GM12878 (cell line): ENCODE data around the gene HK3. TPM values are rescaled to one million over a fixed set of nuclear protein-coding genes. Genes with fewer than 3 reads are reported as not detected.

Experiments
- ATAC-seq: fragments of 200-7000 bp; cut with Tn5 transposase; 3 replicates; pipeline ENCODE4 v1.9.1; 2020; ENCODE audit warnings: mild to moderate bottlenecking, moderate library complexity
- BruUV-seq: library from RNA; stranded (reverse); fragments of 400-500 nt; replicated peaks from 2 replicates; lab custom pipeline; 2021; lab: Mats Ljungman, UMichigan
- CTCF ChIA-PET: fragments of 300-600 bp; sonication (Branson Sonifier 250); formaldehyde crosslinking; extraction: SDS; loops from one replicate; lab custom pipeline; 2021; ENCODE audit warnings: inconsistent platforms; lab: Yijun Ruan, JAX
- POLR2A ChIA-PET: fragments of 350-600 bp; formaldehyde crosslinking; extraction: SDS; loops from one replicate; lab custom pipeline; 2021; ENCODE audit warnings: inconsistent platforms; lab: Charles Lee
- RAD21 ChIA-PET: fragments of 300-600 bp; sonication (Branson Sonifier 250); formaldehyde crosslinking; loops from one replicate; lab custom pipeline; 2023; ENCODE audit warnings: antibody characterized with exemption; ENCODE audit not compliant: unreplicated experiment; lab: Charles Lee
- SMC1A ChIA-PET: fragments of 300-600 bp; sonication (Branson Sonifier 250); formaldehyde crosslinking; loops from one replicate; lab custom pipeline; 2023; ENCODE audit not compliant: unreplicated experiment, uncharacterized antibody; lab: Charles Lee
- DNase-seq: peaks from one replicate; pipeline ENCODE4 v3.0.0-alpha.2; 2011; ENCODE audit warnings: low read depth, low spot score
- FAIRE-seq: peaks from 3 replicates; lab custom pipeline; 2011; peaks lifted over from hg19 to GRCh38; lab: Jason Lieb, UNC
- H2AFZ ChIP-seq: 2 replicates; pipeline ENCODE4 v1.6.0; 2011; ENCODE audit warnings: low read depth, low read length, control low read depth; ENCODE audit not compliant: control insufficient read depth
- H3K27ac ChIP-seq: 2 replicates; pipeline ENCODE4 v1.5.1; 2011; ENCODE audit warnings: control low read depth; ENCODE audit not compliant: control insufficient read depth, insufficient read depth
- H3K27me3 ChIP-seq, 2 experiments: replicated peaks in 1 of 2; 2 replicates each; pipeline versions ENCODE4 v1.6.0 to v1.6.1; 2011; ENCODE audit warnings: low read length in 1 of 2; ENCODE audit not compliant: control insufficient read depth in 2 of 2, insufficient read depth in 2 of 2
- H3K36me3 ChIP-seq, 2 experiments: 2 replicates each; pipeline ENCODE4 v1.5.1; 2011; ENCODE audit warnings: low read length in 1 of 2; ENCODE audit not compliant: control insufficient read depth in 2 of 2, insufficient read depth in 2 of 2
- H3K4me1 ChIP-seq: 2 replicates; pipeline ENCODE4 v1.6.1; 2011; ENCODE audit warnings: mild to moderate bottlenecking, low read length, moderate library complexity, mixed read lengths; ENCODE audit not compliant: control insufficient read depth, insufficient read depth
- H3K4me2 ChIP-seq: 2 replicates; pipeline ENCODE4 v1.6.0; 2011; ENCODE audit warnings: control low read depth; ENCODE audit not compliant: control insufficient read depth, insufficient read depth
- H3K4me3 ChIP-seq: fragments of 200-600 bp; sonication (generic); 2 replicates; pipeline ENCODE4 v1.5.1; 2016
- H3K79me2 ChIP-seq: 2 replicates; pipeline ENCODE4 v1.6.0; 2011; ENCODE audit warnings: low read length; ENCODE audit not compliant: control insufficient read depth, insufficient read depth
- H3K9ac ChIP-seq: 2 replicates; pipeline ENCODE4 v1.8.0; 2011; ENCODE audit warnings: low read length, control low read depth, mixed read lengths; ENCODE audit not compliant: control insufficient read depth, insufficient read depth
- H3K9me3 ChIP-seq: replicated peaks from 3 replicates; pipeline ENCODE4 v1.5.1; 2011; ENCODE audit warnings: mild to moderate bottlenecking, low read length; ENCODE audit not compliant: control insufficient read depth, insufficient read depth
- H4K20me1 ChIP-seq: 2 replicates; pipeline ENCODE4 v1.6.0; 2011; ENCODE audit not compliant: control insufficient read depth, insufficient read depth
- E4F1 ChIP-seq: fragments of 450-650 bp; IDR thresholded peaks from 2 replicates; pipeline ENCODE4 v1.6.1; 2018; ENCODE audit warnings: borderline replicate concordance, mild to moderate bottlenecking; ENCODE audit not compliant: partially characterized antibody
- EZH2 ChIP-seq: IDR thresholded peaks from 2 replicates; pipeline ENCODE4 v1.6.1; 2012; ENCODE audit warnings: low read depth, mild to moderate bottlenecking, control low read depth, inconsistent platforms, low read length, borderline replicate concordance; ENCODE audit not compliant: control insufficient read depth
- FOXM1 ChIP-seq: IDR thresholded peaks from 2 replicates; pipeline ENCODE4 v1.6.1; 2012; ENCODE audit warnings: low read depth, mild to moderate bottlenecking, inconsistent platforms, low read length, moderate library complexity
- IKZF2 ChIP-seq, 2 experiments: fragments of 450-650 bp; IDR thresholded peaks; 2 replicates each; pipeline ENCODE4 v1.6.1; 2017; ENCODE audit warnings: mild to moderate bottlenecking in 2 of 2, moderate library complexity in 2 of 2
- NR2C1 ChIP-seq: fragments of 450-650 bp; IDR thresholded peaks from 2 replicates; pipeline ENCODE4 v1.6.1; 2017; ENCODE audit warnings: antibody characterized with exemption, mild to moderate bottlenecking, moderate library complexity
- NR2C2 ChIP-seq: IDR thresholded peaks from 2 replicates; pipeline ENCODE4 v1.6.1; 2011; ENCODE audit warnings: borderline replicate concordance, low read depth; ENCODE audit not compliant: control insufficient read depth, insufficient read length
- POLR2AphosphoS2 ChIP-seq: IDR thresholded peaks from 2 replicates; pipeline ENCODE4 v1.6.1; 2011; ENCODE audit warnings: low read depth, mild to moderate bottlenecking, low read length, improper control_type of control experiment, moderate library complexity
- ZNF217 ChIP-seq: fragments of 450-650 bp; IDR thresholded peaks from 2 replicates; pipeline ENCODE4 v1.6.1; 2017; ENCODE audit warnings: antibody characterized with exemption, mild to moderate bottlenecking
- ZNF622 ChIP-seq: fragments of 450-650 bp; IDR thresholded peaks from 2 replicates; pipeline ENCODE4 v1.6.1; 2017; ENCODE audit warnings: mild to moderate bottlenecking, inconsistent platforms
- WGBS: methylation state at CpG from one replicate; pipeline ENCODE4 v1.1.6; 2016; ENCODE audit warnings: low lambda C conversion rate; ENCODE audit not compliant: insufficient replicate concordance, insufficient coverage; ENCODE audit errors: missing lambda C conversion rate; 5-methylcytosine and 5-hydroxymethylcytosine counted together
- in situ Hi-C: fragments of 300-500 bp; cut with MboI; formaldehyde crosslinking; loops from 9 replicates; pipeline ENCODE4 v1.14.3; 2018; ENCODE audit warnings: mixed read lengths
- intact Hi-C: fragments of 100-400 bp; cut with micrococcal nuclease; formaldehyde crosslinking; loops from one replicate; pipeline ENCODE4 v1.14.2; 2022; ENCODE audit not compliant: unreplicated experiment
- polyA plus RNA-seq, 11 experiments: library from polyadenylated mRNA; depleted of rRNA in 4 of 11; unstranded in 6 of 11; stranded (reverse) in 5 of 11; fragments of >200 nt; fragmentation: Nextera tagmentation in 4 of 11; fragmentation: Illumina TruSeq in 1 of 11; extraction: Ambion mirVana in 4 of 11; extraction: Trizol in 1 of 11; gene quantifications; 1 replicate in 1 of 11; 2 replicates in 10 of 11; pipeline versions ENCODE4 v1.2.1 to v1.2.3, GENCODE V29; 2011 to 2016; ENCODE audit warnings: inconsistent platforms in 2 of 11, missing spikeins in 2 of 11, low read depth in 1 of 11
- total RNA-seq, 4 experiments: library from RNA; depleted of rRNA in 3 of 4; stranded (reverse); fragments of >200 nt in 3 of 4; fragmentation: Illumina TruSeq in 1 of 4; extraction: Trizol in 1 of 4; gene quantifications; 2 replicates each; pipeline versions ENCODE4 v1.2.1 to v1.2.3, GENCODE V29; 2013 to 2021

HK3 gene
- total and polyA plus RNA-seq, 10 of the 15 experiments (the other 5 are each of a cell fraction or from before 2014, with no cell fraction given): 0.13 to 1.3 (median 0.26) TPM; not detected in 4

DNA sequence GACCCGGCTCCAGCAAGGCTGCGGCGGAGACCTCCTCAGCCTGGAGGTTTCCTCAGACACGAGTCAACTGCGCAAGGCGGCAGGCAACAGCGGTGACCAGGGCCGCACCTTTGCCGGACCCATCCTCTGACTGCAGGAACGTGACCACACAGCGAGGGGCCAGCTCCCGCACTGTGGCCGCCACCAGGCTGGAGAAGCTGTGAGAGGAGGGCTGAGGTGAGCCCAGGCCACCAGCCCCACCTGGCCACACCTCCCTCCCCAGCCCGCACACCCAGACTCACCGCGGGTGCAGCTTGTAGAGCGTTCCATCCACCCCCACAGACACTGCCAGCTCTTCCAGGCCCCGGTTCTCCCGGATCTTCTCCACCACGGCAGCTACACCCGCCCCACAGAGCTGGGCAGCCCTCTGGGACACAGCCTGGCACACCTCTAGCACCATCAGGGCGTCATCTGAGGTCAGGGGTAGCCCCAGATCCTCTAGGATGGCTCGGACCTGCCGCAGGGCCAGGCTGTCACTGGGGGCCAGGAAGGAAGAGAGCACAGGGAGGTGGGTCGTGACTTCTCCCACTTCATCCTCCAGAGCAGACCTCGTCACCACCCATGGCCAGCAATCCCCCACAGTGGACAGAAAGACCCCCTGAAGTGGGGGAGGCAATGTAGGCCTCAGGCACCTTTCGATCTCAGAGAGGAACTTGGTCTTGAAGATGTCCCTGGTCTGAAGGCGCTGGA is 18.0 kb downstream of the HK3 start:
- H2AFZ ChIP-seq: no peak overlapping the region
- POLR2A ChIA-PET: no interaction called here
- H4K20me1 ChIP-seq: no peaks in the 10 kb centered on the region
- 63% methylated on average over 27 of the region's 28 CpGs for WGBS
- ATAC-seq (no peak), DNase-seq (no peak), FAIRE-seq (no peak)
- no peaks in the 10 kb centered on the region for H3K9me3 ChIP-seq
- H3K27me3 ChIP-seq: peaks cover 0 to 4% of the 10 kb centered on the region in 2 experiments; a peak in 3 of 4 replicates
- in situ Hi-C loops: no loop called here
- H3K79me2 ChIP-seq: no peaks in the 10 kb centered on the region
- H3K9ac ChIP-seq: no peak overlapping the region
- no peak overlapping the region for H3K4me3 ChIP-seq
- RAD21 ChIA-PET: no interaction called here
- no peak overlapping the region for H3K4me2 ChIP-seq
- H3K27ac ChIP-seq: no peak overlapping the region
- H3K36me3 ChIP-seq: no peaks in the 10 kb centered on the region
- TF ChIP-seq ZNF622: no peak
- TF ChIP-seq EZH2: no peak
- TF ChIP-seq ZNF217: no peak
- TF ChIP-seq FOXM1: no peak
- H3K4me1 ChIP-seq: no peaks in the 10 kb centered on the region
- intact Hi-C loops: no loop called here
- CTCF ChIA-PET: no interaction called here
- SMC1A ChIA-PET: no interaction called here
- BruUV-seq: no TSS peak

DNA sequence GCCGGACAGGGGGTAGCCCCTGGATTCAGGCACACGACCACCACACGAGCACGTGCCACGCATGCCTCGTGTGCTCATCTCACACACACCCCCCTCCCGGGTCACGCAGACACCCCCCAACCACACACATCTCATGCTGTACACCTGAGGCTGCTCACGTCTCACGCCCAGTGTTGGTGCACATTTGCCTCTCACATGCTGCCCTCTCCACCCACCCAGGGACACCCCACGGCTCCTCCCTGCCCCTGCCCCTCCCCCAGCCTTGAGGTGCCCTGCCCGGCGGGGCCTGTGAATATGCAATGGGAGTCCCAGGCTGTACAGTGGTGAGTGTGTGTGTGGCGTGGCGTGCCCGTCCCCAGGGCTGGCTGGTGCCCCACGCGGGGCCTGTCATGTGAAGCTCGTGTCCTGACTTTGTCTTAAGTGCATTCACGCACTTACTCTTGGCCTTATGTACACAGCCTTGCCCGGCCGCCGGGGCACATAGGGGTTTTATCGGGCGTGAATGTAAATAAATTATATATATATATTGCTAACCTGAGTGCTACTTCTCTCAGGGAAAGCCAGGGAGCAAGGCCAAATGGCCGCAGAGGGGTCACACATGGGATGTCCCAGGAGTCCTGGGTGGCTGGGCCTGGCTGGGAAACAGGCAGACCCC is 18.7 kb downstream of the HK3 start:
- WGBS: 45% methylated on average over 24 of the region's 26 CpGs
- H3K36me3 ChIP-seq: no peaks in the 10 kb centered on the region
- ChIA-PET CTCF (no interaction called here), POLR2A (no interaction called here), SMC1A (no interaction called here), RAD21 (no interaction called here)
- no peaks in the 10 kb centered on the region for H3K79me2 ChIP-seq
- no peak overlapping the region for H3K4me3 ChIP-seq
- H3K4me2 ChIP-seq: no peak overlapping the region
- H4K20me1 ChIP-seq: no peaks in the 10 kb centered on the region
- FAIRE-seq (no peak), ATAC-seq (no peak), DNase-seq (no peak)
- H3K9ac ChIP-seq: no peak overlapping the region
- intact Hi-C loops: no loop called here
- H3K9me3 ChIP-seq: no peaks in the 10 kb centered on the region
- peaks cover 0 to 4% of the 10 kb centered on the region in 2 experiments; a peak in 3 of 4 replicates for H3K27me3 ChIP-seq
- in situ Hi-C loops: no loop called here
- TF ChIP-seq E4F1 (no peak), IKZF2 (IDR thresholded peaks at IDR 0.05) (no peak), POLR2AphosphoS2 (no peak), NR2C2 (no peak), NR2C1 (no peak)
- no peak overlapping the region for H2AFZ ChIP-seq
- H3K4me1 ChIP-seq: no peaks in the 10 kb centered on the region
- no TSS peak for BruUV-seq
- no peak overlapping the region for H3K27ac ChIP-seq
